HepG2 (cell line): ENCODE results near the gene FXYD4.

Source experiments
- CBX2 ChIP-seq, 2 experiments: fragments of 200-600 bp in 1 of 2; sonication (generic); formaldehyde crosslinking in 1 of 2; IDR thresholded peaks; 2 replicates each; pipeline versions ENCODE4 v1.7.0 to v1.8.1; 2018 to 2022; ENCODE audit warnings: low read depth in 2 of 2, low read length in 1 of 2, mild to moderate bottlenecking in 1 of 2, missing genetic modification reagents in 1 of 2
- ERF ChIP-seq: IDR thresholded peaks from 2 replicates; pipeline ENCODE4 v1.6.1; 2018; ENCODE audit warnings: missing biosample characterization, missing genetic modification reagents
- EZH2 ChIP-seq: conservative IDR thresholded peaks from 2 replicates; pipeline ENCODE4 v1.6.1; 2012; ENCODE audit warnings: mild to moderate bottlenecking, low read depth, low read length, moderate library complexity
- JUN ChIP-seq: sonication (generic); formaldehyde crosslinking; IDR thresholded peaks from 2 replicates; pipeline ENCODE4 v1.4.0; 2020; ENCODE audit warnings: mild to moderate bottlenecking, missing genetic modification reagents
- MAFK ChIP-seq, 2 experiments: IDR thresholded peaks in 1 of 2; conservative IDR thresholded peaks in 1 of 2; 2 replicates each; pipeline ENCODE4 v1.6.1; 2011; ENCODE audit warnings: improper control_type of control experiment in 2 of 2, low read length in 2 of 2
- NONO ChIP-seq, 2 experiments: fragments of 450-650 bp in 1 of 2; sonication (generic) in 1 of 2; formaldehyde crosslinking in 1 of 2; IDR thresholded peaks in 1 of 2; conservative IDR thresholded peaks in 1 of 2; 2 replicates each; pipeline versions ENCODE4 v1.6.1 to v1.8.0; 2017 to 2022; ENCODE audit warnings: mild to moderate bottlenecking in 1 of 2, missing genetic modification reagents in 1 of 2, moderate library complexity in 1 of 2
- POLR2AphosphoS5 ChIP-seq: IDR thresholded peaks from 2 replicates; pipeline ENCODE4 v1.6.1; 2012; ENCODE audit warnings: low read depth, low read length
- RBFOX2 ChIP-seq: fragments of 200-400 bp; formaldehyde crosslinking; IDR thresholded peaks from 2 replicates; pipeline ENCODE4 v1.6.1; 2017; ENCODE audit warnings: low read depth, mild to moderate bottlenecking, low read length
- SIN3A ChIP-seq: IDR thresholded peaks from 2 replicates; pipeline ENCODE4 v1.6.1; 2011; ENCODE audit warnings: low read depth, mild to moderate bottlenecking, control low read depth, low read length, borderline replicate concordance
- STAT5B ChIP-seq: sonication (generic); formaldehyde crosslinking; IDR thresholded peaks from 2 replicates; pipeline ENCODE4 v1.4.0; 2020; ENCODE audit warnings: missing genetic modification reagents
- TF ChIP-seq, protein P1 (sequence below): sonication (generic); formaldehyde crosslinking; IDR thresholded peaks from 2 replicates; pipeline ENCODE4 v1.5.1; 2020; ENCODE audit warnings: missing genetic modification reagents, mild to moderate bottlenecking, borderline replicate concordance
- TF ChIP-seq, protein P2 (sequence below): sonication (generic); formaldehyde crosslinking; IDR thresholded peaks from 2 replicates; pipeline ENCODE4 v1.4.0; 2020; ENCODE audit warnings: missing genetic modification reagents
- TF ChIP-seq, protein P3 (sequence below): sonication (generic); formaldehyde crosslinking; IDR thresholded peaks from 2 replicates; pipeline ENCODE4 v1.5.0; 2020; ENCODE audit warnings: mild to moderate bottlenecking, missing genetic modification reagents, moderate library complexity

DNA sequence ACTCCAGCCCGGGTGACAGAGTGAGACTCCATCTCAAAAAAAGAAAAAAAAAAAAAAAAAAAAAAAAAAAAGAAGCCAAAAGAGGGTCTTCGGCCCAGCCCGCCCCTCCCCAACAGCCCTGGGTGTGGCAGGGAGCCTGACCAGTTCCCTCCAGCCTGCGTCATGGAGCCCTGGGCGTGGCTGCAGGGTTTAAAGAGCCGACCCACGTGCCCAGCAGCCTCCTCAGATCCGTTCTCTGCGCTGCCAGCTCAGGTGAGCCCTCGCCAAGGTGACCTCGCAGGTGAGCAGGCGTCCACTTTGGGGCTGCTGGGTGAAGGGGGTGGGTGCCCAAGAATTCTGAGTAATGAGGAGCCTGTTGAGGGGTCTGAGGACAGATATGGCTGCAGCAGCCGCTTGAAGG lies at the start of gene FXYD4:
- no peak for TF ChIP-seq SIN3A
- no peak for TF ChIP-seq STAT5B (CRISPR knock-in tag)
- TF ChIP-seq, protein P1, sequence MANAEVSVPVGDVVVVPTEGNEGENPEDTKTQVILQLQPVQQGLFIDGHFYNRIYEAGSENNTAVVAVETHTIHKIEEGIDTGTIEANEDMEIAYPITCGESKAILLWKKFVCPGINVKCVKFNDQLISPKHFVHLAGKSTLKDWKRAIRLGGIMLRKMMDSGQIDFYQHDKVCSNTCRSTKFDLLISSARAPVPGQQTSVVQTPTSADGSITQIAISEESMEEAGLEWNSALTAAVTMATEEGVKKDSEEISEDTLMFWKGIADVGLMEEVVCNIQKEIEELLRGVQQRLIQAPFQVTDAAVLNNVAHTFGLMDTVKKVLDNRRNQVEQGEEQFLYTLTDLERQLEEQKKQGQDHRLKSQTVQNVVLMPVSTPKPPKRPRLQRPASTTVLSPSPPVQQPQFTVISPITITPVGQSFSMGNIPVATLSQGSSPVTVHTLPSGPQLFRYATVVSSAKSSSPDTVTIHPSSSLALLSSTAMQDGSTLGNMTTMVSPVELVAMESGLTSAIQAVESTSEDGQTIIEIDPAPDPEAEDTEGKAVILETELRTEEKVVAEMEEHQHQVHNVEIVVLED (CRISPR knock-in tag) = no peak
- TF ChIP-seq, protein P2, sequence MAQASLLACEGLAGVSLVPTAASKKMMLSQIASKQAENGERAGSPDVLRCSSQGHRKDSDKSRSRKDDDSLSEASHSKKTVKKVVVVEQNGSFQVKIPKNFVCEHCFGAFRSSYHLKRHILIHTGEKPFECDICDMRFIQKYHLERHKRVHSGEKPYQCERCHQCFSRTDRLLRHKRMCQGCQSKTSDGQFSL (CRISPR knock-in tag) = no peak
- TF ChIP-seq RBFOX2 = no peak
- no peak for TF ChIP-seq ERF (CRISPR knock-in tag)
- TF ChIP-seq, protein P3, sequence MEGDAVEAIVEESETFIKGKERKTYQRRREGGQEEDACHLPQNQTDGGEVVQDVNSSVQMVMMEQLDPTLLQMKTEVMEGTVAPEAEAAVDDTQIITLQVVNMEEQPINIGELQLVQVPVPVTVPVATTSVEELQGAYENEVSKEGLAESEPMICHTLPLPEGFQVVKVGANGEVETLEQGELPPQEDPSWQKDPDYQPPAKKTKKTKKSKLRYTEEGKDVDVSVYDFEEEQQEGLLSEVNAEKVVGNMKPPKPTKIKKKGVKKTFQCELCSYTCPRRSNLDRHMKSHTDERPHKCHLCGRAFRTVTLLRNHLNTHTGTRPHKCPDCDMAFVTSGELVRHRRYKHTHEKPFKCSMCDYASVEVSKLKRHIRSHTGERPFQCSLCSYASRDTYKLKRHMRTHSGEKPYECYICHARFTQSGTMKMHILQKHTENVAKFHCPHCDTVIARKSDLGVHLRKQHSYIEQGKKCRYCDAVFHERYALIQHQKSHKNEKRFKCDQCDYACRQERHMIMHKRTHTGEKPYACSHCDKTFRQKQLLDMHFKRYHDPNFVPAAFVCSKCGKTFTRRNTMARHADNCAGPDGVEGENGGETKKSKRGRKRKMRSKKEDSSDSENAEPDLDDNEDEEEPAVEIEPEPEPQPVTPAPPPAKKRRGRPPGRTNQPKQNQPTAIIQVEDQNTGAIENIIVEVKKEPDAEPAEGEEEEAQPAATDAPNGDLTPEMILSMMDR = no peak
- TF ChIP-seq CBX2 (IDR thresholded peaks at IDR 0.05; ENCODE audit: low read depth, low read length) = no peak
- no peak for TF ChIP-seq CBX2 (CRISPR knock-in tag; IDR thresholded peaks at IDR 0.05; ENCODE audit: low read depth)
- no peak for TF ChIP-seq JUN (CRISPR knock-in tag)
- TF ChIP-seq EZH2 = no peak
- no peak for TF ChIP-seq MAFK (conservative IDR thresholded peaks at IDR 0.05 in 1 of 2, IDR thresholded peaks at IDR 0.05 in 1 of 2; ENCODE audit: low read length in 2 of 2)
- no peak for TF ChIP-seq POLR2AphosphoS5
- no peak for TF ChIP-seq NONO (IDR thresholded peaks at IDR 0.05)
- no peak for TF ChIP-seq NONO (CRISPR knock-in tag; conservative IDR thresholded peaks at IDR 0.05)
